C4-2B (cell line): Measurements from ENCODE around the gene PAQR5.
A peak's percentile ranks its signal among the peaks of the same experiment; 100 is the strongest.
"Not testable (repeated sequence)": the region's sequence is repeated elsewhere in the genome, so short reads cannot be mapped to it uniquely, and the experiment has no call there.

ENCODE experiments used
- H3K27ac ChIP-seq: fragments of 450-650 bp; 2 replicates; pipeline ENCODE4 v1.5.1; 2017
- CTCF ChIP-seq: fragments of 450-650 bp; conservative IDR thresholded peaks from 2 replicates; pipeline ENCODE4 v1.5.1; 2017; ENCODE audit warnings: mild to moderate bottlenecking
- ZFX ChIP-seq: fragments of 450-650 bp; IDR thresholded peaks from 2 replicates; pipeline ENCODE4 v1.6.1; 2017

PAQR5 gene

GRCh38 chr15:69288011-69288410 is 10.7 kb upstream of the PAQR5 start:
- H3K27ac ChIP-seq, result no peak overlapping the region
- TF ChIP-seq CTCF (no peak), ZFX (no peak)

- TF ChIP-seq ZFX (no peak), CTCF (no peak)
- H3K27ac ChIP-seq, result peak overlapping the region; percentile 12
Measured at GRCh38 chr15:69288531-69289341, 10.0 kb upstream of the PAQR5 start.

- peak overlapping the region; percentile 12 for H3K27ac ChIP-seq
- TF ChIP-seq CTCF (no peak), ZFX (no peak)
Measured at GRCh38 chr15:69289342-69290146, 9.2 kb upstream of the PAQR5 start.

- no peak overlapping the region for H3K27ac ChIP-seq
- TF ChIP-seq ZFX (no peak), CTCF (no peak)
Measured at GRCh38 chr15:69290346-69291164, 8.2 kb upstream of the PAQR5 start.

GRCh38 chr15:69291651-69292050 is 7.1 kb upstream of the PAQR5 start:
- not testable (repeated sequence) for H3K27ac ChIP-seq

- no peak overlapping the region for H3K27ac ChIP-seq
Measured at GRCh38 chr15:69292826-69293420, 5.8 kb upstream of the PAQR5 start.

More at GRCh38 chr15:69292826-69293420, 5.8 kb upstream of the PAQR5 start:
- TF ChIP-seq CTCF (no peak), ZFX (no peak)
